ENCODE data around the gene VIT.

The VIT gene, protein sequence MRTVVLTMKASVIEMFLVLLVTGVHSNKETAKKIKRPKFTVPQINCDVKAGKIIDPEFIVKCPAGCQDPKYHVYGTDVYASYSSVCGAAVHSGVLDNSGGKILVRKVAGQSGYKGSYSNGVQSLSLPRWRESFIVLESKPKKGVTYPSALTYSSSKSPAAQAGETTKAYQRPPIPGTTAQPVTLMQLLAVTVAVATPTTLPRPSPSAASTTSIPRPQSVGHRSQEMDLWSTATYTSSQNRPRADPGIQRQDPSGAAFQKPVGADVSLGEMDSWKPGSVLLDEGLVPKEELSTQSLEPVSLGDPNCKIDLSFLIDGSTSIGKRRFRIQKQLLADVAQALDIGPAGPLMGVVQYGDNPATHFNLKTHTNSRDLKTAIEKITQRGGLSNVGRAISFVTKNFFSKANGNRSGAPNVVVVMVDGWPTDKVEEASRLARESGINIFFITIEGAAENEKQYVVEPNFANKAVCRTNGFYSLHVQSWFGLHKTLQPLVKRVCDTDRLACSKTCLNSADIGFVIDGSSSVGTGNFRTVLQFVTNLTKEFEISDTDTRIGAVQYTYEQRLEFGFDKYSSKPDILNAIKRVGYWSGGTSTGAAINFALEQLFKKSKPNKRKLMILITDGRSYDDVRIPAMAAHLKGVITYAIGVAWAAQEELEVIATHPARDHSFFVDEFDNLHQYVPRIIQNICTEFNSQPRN

DNA sequence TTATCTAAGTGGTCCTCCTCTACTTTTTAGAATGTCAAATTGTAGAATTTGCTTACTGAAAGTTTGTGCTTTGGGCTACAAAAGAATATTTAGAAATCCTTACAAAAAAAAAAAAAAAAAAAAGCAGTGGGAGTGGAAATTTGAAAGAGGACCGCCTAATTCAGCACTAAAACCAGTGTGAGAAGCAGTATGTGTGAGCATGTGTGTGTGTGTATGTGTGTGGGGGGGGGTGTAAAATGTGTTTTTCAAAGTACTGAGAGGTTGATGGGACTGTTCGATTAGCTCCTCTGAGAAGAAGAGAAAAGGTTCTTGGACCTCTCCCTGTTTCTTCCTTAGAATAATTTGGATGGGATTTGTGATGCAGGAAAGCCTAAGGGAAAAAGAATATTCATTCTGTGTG is at the start of gene VIT:
Gene VIT, plus strand, starts transcription at position 175 of the 400 bp plus-strand sequence. CDS start 19,664 bp downstream, outside the sequence.
- DNase-seq (ENCODE audit: low read depth in 2 of 2), result no peak

DNA sequence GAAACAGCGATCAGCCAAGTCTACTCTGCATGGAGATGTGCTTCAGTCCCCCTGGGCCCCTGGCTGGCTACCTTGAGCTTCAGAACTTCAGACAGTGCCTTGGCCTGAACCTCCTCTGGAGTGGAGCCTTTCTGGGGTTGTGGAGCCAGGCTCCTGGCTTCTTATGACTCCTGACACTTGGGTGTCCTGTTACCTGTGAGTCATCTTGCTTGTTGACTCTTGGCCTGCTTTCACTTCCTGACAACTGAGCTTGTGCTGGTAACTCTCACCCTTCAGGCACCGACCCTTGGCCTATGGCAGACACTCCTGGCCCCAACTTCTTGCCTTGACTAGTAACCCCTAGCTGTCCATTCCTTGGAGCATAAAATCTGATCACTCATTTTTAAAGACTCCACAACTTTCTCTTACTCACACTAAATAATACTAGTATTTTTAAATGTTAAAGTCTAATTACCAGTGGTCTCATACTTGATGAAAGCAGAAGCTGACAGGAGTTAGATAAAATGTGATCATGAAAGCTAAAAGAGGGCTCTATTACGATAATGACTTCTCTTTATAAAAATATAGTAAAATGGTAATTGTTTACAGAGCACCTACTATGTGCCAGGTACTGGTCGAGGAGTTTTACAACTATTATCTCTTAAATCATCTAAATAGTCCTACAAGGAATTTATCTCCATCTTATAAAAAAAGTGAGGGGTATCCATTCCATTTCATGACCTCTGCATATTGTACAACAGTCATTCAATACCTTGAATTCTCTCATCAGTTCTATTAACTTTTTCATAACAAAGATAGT is 46.3 kb upstream of the VIT start:
- no peak for DNase-seq (ENCODE audit: low read depth in 2 of 2)

DNA sequence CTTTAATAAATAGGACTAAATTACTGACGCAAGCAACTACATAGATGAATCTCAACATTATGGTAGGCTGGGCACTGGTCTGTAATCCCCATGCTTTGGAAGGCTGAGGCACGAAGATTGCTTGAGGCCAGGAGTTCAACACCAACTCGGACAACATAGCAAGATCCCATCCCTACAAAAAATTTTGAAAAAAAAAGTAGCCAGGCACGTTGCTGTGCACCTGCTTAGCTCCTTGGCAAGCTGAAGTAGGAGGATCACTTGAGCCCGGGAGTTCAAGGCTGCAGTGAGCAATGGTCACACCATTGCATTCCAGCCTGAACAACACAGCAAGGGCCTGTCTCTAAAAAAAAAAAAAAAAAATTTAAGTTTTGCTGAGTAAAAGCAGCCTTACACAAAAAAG is 43.4 kb upstream of the VIT start:
- no peak for DNase-seq (ENCODE audit: low read depth in 2 of 2)

DNA sequence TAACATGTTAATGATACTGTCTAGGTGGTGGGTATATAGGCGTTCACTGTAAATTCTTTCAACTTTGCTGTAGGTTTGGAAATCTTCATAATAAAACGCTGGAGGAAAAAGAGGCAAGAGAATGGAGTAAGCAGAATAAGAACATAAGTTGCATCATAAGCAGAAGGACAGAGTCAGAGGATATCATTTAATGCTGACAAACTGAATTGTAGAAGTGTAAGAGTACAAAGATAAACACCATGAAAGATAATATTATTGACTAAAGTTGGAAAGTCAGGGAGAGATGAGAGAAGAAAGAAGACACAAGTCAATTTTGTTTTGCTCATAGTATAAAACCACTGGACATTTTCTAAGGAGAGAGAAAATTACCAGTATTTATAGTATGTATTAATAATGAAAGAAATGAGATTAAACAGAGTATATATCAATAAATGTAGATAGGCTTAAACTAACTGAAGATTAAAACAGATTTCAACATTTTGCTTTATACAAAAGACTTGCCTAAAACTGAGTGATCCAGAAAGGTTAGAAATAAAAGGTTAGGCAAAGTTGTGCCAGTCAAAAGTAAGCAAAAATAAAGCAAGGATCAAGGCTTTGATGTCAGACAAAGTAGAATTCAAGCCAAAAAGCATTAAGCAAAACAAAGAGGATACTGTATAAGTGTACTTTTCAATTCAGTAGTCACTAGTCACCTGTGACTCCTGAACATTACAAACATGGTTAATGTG is 42.4 kb upstream of the VIT start:
- no peak for DNase-seq (ENCODE audit: low read depth in 2 of 2)

DNA sequence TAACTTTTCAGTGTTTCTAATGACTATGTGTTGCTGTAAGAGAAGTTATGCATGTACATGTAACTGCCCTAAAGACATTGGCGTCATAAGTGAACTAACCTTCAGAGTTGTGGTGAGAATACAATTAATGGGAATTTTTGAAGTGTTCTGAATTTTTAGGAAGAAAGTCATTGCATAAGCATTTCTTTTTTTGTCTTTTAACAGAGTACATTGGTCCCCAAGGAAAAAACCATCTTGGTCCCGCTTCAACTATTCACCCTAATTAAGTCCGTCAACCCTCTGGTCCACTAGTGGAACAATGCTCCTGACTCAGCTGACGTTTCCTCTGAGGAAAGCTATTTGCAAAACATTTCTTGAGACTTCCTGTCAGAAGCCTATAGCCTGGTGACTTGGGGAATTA is 41.1 kb upstream of the VIT start:
- DNase-seq (ENCODE audit: low read depth in 2 of 2), result no peak

DNA sequence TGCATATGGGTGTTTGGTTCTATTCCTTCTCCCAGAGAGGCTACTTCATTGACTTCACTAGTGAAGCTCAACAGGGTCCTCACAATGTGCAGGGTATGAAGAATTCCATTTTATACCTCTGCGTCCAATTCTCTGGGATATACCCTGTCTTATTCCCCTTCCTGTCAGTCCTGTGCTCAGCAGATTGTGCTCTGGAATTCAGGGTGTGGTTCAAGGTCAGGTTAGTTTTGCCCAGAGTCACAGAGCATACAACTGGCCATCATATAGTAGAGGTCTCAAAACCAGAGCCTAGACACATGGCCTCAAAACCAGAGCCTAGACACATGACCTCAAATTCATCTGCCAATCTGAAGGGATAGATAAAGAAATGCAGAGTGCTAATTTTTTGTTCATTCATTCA is 38.8 kb upstream of the VIT start:
- DNase-seq (ENCODE audit: low read depth in 2 of 2), result no peak

DNA sequence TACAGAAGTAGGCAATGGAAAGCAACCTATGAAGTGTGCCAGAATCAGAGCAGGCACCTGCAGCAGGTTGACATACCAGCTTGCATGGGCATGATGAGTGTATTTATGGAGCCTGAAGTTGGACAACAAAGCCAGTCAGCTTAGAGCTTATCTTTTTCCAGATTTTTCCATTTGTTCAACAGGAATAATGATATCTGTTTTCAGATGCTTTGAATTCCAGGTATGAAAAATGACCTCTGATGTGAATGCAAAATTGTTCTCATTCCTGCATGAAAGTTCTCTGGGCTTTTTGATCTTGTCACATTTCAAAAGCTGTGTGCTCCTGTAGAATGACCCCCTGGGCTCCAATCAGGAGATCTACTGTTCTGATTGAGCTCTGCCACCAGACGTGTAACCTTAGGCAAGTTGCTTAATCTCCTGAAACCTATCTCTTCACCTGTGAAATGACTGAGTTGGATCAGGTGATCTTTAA is 38.2 kb upstream of the VIT start:
- DNase-seq (ENCODE audit: low read depth in 2 of 2), result no peak

DNA sequence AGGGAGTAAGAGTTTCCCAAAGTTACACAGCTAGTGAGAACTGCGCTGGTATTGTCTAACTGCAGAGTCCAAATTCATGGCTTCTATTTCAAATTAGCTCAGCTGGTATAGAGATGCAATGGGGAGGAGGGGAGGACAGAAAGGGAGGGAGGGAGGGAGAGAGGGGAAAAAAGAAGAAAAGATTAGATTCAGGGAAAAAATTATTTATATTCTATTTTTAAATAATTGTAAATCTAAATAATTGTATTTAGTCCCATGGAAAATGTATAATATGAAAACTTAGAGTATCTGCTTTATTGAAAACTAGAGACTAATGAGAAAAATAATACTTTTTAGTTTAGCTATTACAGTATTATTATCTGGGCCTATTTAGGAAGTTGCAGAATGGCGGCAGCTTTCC is 37.3 kb upstream of the VIT start:
- no peak for DNase-seq (ENCODE audit: low read depth in 2 of 2)

DNA sequence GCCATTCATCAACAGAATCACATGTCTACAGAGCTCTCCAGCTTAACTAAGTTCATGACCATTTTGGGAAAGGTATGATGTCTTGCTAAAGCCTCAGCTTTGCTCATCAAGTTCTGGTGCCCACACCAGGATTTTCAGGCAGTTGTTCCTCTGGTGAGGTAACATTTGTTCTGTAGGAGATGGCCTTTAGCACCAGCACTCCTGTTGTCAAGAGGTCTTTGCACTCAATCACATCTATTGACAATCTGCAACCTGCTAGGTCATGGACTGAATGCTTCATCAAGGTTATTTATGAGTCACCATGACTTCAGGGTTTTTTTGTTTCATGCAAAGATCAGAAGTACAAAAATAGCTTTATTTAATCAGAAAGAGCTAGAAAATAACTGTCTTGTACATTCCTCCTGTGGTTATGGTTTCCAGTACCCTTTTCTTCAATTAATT is 36.6 kb upstream of the VIT start:
- no peak for DNase-seq (ENCODE audit: low read depth in 2 of 2)

DNA sequence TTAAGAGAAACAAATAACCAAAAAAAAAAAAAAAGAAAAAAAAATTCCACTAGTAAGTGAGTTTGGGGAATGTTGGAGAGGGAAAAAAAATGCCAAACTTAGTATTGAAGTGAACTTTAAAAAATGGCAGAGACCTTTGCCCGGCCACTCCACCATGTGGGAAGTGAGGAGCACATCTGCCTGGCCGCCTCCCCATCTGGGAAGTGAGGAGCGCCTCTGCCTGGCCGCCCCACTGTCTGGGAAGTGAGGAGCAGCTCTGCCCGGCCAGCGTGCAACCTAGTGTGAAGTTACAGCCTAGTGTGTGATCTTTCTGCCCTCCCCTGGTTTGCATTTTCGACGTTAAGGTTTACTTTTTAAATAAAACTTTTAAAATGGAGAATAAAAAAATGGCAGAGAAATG is 33.9 kb upstream of the VIT start:
- DNase-seq (ENCODE audit: low read depth in 2 of 2), result no peak

DNA sequence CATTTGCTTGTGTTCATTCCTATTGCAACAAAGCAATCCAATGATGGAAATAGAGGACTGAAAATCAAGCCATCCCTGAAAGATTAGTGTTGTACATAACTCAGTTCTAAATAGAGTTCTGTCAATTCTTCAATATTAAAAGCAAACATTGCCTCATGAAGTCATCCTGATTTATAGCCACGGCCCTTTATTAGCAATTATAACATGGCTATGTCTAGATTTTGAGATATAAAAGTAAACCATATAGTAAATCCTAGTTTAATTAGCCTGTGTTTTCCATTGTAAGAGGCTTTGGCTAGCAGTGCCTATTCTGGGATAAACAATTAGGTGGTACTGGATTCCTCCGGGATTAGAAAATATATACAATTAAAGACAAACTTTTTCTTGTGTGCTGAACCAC is 33.2 kb upstream of the VIT start:
- DNase-seq (ENCODE audit: low read depth in 2 of 2), result no peak

DNA sequence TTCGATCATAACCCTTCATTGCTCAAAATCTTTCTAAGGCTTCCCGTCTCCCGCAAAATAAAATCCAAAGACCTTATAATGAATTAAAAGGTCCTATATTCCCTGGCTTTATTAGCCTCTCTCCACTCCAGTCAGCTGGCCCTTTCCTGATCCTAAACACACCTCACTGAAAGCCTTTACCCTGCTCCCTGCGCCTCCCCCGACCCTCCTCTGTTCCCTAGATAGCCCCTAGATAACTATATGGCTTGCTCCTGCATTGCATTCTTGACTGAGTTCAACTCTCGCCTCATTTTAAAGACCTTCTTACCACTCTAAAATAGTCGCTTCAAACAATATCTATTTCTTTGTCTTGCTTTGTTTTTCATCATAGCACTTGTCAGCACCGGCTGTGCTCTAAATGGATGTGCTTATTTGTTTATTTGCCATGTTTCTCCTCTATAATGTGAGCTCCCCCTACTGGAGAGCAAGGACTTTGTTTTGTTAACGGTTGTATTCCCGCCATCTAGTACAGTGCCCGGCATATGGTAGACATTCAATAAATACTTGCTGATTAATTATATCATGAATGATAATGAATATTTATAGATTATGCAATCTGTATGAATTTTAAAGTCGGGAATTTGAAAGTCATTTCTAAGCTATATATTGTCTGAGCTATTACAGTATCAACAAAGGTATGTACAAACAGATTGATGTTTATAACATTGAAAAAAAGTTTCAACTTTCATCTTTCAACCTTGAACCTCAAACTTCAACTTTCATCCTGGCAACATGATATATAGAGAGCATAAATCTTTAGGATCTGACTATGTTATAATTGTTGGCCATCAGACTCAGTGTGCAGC is 32.4 kb upstream of the VIT start:
- no peak for DNase-seq (ENCODE audit: low read depth in 2 of 2)

DNA sequence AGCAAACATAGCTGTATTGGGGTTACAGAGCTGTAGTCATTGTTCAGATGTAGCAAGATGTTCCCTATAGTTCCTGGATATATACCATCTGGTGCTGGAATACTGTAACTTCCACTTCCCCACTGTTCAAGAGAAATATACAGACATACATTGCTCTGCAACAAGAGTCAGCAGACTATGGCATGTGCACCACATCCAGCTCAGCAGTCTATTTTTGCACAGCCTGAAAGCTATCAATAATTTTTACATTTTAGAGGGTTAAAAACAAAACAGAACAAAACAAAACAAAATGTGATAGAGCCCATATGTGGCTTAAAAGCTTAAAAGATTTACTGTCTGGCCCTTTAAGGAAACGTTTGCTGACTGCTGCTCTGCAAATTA is 31.8 kb upstream of the VIT start:
- DNase-seq (ENCODE audit: low read depth in 2 of 2), result no peak

DNA sequence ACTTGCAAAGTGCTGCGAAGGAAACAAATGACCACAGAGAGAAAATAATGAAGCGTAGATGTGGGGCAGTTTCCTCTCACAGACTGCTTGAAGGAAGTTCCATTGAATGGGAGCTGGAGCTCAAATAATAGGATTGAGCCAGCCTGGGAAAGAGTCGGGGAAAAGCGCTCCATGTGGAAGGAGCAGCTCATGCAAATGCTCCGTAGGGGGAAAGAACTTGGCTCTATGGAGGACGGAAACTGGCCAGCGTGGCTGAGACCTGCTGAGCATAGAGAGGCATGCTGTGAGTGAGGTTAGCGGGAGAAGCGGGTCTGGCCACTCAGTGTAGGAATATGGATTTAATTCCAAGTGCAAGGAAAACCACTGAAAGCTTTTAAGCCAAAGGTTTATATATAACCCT is 28.6 kb upstream of the VIT start:
- no peak for DNase-seq (ENCODE audit: low read depth in 2 of 2)

DNA sequence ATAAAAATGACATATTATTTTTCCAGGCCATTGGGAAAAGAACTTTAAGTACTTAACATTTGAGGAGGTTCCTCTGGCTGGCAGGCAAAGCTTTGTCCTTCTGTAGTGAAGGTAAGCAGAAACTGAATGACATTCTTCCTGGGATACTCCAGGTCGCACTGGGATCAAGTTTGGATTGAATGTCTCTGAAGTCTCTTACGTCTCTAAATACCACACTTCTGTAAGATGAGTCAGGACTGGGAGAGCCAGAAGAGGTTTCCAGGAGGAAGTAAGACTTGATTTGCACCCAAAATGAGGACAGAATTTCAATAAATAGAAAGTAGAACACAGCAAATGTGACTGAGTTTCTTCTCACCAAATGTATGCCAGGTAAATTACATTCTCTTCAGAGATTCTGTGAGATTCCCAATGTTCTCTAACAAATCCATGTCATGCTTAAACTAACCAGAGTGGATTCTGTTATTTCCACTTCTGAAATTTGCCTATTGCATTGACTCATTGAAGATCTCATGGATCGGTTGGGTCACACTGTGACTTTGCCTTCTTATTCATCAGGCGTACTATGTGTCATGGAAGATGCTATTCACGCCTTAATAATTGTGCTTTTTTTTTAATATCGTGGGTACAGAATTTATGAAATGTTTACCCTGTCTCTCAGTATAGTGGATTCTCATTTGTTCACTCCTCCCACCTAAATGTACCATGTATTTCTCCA is 25.5 kb upstream of the VIT start:
- DNase-seq (ENCODE audit: low read depth in 2 of 2), result no peak

DNA sequence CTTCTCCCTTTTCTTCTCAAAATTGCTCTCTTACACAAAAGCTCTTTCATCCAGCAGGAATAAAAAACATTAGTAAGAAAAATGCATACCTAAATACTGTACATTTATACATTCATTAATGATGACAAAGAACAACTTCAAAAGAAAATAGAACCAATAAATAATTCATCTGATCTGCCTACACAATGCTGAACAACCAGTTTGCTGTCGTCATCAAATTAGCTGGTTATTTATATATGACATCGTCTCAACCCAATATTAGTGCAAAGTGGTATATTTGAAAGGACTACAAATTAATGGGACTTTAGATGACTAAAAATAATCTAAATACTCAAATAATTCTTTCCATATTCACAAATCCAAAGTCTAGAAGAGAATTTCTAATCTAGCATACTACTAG is 24.8 kb upstream of the VIT start:
- no peak for DNase-seq (ENCODE audit: low read depth in 2 of 2)

DNA sequence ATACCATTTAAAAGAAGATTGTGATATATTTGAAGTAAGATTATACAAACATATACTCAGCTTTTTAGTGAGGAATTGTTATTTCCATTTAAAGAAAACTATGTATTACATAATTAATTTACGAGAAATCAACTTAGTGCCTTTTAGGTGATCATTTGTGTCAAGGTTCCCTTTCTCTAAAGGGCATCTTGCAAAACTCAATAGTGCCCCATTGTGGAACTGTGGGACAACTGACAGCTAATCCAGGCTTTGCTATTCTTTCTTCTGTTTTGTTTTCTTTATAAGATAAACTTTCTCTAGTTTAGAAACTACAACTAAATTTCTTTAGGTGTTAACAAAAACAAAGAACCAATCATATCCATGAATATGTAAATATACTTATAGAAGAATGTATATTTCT is 24.3 kb upstream of the VIT start:
- DNase-seq (ENCODE audit: low read depth in 2 of 2), result no peak

DNA sequence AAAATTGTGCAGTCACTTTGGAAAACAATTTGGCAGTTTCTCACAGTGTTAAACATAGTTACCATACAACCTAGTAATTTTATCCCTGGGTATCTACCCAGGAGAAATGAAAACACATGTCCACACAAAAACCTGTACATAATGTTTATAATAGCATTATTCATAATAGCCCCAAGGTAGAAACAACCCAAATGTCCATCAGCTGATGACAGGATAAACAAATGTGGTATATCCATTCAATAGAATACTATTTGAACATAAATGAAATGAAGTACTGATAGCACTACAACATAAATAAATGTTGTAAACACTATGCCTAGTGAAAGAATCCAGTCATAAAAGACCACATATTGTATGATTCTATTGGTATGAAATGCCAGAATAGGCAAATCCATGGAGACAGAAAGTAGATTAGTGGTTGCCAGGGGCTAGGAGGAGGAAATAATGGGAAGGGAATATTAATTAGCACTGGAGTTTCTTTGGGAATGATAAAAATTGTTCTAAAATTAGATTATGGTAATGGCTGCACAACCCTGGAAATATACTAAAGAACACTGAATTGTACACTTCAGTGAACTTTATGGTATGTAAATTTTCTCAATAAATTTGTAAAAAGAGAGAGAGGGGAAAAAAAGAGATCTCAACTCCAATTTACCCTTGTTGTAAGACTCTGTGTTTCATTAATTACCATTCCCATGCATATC is 20.8 kb upstream of the VIT start:
- no peak for DNase-seq (ENCODE audit: low read depth in 2 of 2)

DNA sequence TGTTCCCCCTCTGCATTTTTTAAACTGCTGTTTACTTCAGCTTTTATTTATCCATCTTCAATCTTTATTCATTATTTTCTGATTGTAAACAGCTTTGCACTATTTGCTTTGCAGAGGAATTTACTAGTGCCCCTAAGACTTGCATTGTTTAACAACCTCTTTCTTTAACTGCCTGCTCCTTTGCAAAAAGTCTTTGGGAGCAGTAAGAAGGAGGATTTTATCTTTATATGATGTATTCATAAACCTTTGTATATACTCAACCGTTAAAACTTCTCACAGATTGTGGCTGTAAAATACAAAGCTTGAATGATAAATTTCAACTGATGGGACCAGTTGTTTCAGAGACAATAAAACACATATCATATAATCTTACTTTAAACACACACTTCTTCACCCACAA is 20.1 kb upstream of the VIT start:
- DNase-seq (ENCODE audit: low read depth in 2 of 2), result no peak

DNA sequence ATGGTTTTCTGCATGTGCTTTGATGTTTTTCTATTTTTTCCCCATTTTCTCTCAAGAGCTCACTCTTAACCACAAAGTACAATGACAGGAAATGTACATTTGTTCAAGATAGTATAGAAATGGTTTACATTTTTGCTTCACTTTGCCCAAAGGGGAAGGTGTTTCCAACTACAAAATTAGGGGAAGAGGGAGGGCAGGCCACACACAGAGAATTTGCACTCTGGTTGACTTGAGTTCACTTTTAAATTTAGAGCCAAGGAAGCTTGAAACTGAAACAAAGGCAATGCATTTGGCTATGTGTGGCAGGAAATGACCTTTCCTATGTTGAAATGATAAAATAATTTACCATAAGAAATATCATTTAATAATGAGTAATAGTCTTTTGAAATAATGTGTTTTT is 19.1 kb upstream of the VIT start:
- DNase-seq (ENCODE audit: low read depth in 2 of 2), result no peak
